Erythroblast (primary cell): ENCODE measurements around the gene GIMAP4.
"Not testable (repeated sequence)": the region's sequence is repeated elsewhere in the genome, so short reads cannot be mapped to it uniquely, and the experiment has no call there.

Experiments
- DNase-seq, 2 experiments: peaks; one replicate each; lab custom pipeline; 2025; lab: John Stamatoyannopoulos, UW
- GATA1 ChIP-seq: IDR thresholded peaks from 2 replicates; pipeline ENCODE4 v1.6.1; 2011; ENCODE audit warnings: low read depth, mild to moderate bottlenecking, control low read depth, low read length, moderate library complexity
- POLR2A ChIP-seq: IDR thresholded peaks from 2 replicates; pipeline ENCODE4 v1.6.1; 2011; ENCODE audit warnings: mild to moderate bottlenecking, low read length

GIMAP4 gene

DNA sequence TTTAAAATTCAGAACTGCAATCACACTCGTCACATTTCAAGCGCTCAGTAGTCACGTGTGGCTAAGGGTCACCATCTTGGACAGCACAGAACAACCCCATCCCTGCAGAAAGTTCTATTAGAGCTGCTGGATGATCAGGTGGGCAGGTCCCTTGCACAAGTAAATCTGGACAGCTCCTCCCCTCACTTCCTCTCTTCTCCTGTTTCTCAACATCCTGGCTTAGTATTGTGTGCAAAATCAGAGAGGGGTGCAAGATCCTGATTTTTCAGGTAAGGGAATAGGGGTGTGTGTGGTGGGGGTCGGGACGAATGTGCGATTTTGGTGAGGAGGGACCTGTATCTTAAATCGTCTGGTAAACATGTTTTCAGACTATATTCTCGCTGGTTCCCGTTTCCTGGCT is at the start of gene GIMAP4:
Gene GIMAP4 (plus strand): TSS at position 222 of the 400 bp plus-strand sequence. CDS start 2,512 bp downstream, outside the sequence.
- TF ChIP-seq POLR2A (no peak), GATA1 (no peak)
- DNase-seq: no peak

DNA sequence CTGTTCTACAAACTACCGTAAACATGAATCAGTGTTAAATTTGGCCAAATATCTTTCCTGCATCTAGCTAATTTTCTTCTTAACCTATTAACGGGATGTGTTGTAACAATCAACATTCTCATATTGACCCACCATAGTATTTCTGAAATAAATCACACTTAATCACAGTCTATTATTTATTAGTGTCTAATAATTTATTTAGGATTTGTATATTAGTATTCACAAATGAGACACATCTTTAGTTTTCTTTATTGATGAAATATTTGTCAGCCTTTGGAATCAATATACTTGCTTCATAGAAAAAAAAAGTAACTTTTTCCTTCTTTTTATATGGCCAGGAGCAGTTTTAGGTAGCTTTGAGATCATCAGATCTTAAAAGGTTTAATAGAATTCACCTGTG is 47.9 kb upstream of the GIMAP4 start:
- TF ChIP-seq GATA1: no peak
- no peak for DNase-seq

DNA sequence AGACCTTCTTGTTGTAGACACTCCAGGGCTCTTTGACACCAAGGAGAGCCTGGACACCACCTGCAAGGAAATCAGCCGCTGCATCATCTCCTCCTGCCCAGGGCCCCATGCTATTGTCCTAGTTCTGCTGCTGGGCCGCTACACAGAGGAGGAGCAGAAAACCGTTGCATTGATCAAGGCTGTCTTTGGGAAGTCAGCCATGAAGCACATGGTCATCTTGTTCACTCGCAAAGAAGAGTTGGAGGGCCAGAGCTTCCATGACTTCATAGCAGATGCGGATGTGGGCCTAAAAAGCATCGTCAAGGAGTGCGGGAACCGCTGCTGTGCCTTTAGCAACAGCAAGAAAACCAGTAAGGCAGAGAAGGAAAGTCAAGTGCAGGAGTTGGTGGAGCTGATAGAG is 47.0 kb upstream of the GIMAP4 start:
- no peak for DNase-seq
- TF ChIP-seq GATA1 (no peak), POLR2A (no peak)

DNA sequence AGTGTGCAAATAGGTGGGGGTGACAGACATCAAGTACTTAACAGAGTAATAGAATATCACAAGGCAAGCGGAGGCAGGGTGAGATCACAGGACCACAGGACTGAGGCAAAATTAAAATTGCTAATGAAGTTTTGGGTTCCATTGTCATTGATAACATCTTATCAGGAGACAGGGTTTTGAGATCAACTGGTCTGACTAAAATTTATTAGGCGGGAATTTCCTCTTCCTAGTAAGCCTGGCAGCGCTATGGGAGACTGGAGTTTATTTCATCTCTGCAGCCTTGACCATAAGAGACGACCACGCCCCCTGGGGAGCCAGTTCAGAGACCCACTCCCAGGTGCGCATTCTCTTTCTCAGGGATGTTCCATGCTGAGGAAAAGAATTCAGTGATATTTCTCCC is 44.3 kb upstream of the GIMAP4 start:
- not testable (repeated sequence) for DNase-seq

DNA sequence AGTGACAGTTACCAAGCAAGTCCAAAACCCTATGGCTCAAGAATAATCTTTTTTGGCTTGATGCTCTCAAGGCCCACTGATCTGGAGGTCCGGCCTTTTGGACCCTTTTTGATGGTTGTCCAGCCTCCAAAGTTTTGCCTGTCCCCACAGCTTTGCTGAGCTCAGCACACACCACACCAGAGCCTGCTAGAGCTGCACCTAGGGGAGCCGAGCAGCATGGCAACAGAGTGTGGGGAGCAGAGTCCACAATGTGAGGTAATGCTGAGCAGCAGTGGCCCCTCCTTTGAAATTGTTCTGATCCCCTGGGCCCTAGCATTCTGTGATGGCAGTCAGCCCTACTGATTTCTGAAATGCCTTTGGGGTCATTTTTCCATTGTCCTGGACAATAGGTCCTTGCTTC is 43.2 kb upstream of the GIMAP4 start:
- DNase-seq: no peak
- no peak for TF ChIP-seq POLR2A
- TF ChIP-seq GATA1: no peak

DNA sequence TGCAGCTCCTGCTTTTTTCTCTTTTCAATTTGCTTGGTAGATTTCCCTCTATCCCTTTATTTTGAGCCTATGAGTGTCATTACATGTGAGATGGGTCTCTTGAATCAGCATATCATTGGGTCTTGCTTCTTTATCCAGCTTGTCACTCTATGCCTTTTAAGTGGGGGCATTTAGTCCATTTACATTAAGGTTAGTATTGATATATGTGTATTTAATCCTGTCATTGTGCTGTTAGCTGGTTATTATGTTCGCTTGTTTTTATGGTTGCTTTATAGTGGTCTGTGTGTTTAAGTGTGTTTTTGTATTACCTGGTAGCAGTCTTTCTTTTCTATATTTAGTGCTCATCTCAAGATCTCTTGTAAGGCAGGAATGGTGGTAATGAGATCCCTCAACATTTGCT is 35.5 kb upstream of the GIMAP4 start:
- TF ChIP-seq POLR2A (no peak), GATA1 (no peak)
- no peak for DNase-seq

DNA sequence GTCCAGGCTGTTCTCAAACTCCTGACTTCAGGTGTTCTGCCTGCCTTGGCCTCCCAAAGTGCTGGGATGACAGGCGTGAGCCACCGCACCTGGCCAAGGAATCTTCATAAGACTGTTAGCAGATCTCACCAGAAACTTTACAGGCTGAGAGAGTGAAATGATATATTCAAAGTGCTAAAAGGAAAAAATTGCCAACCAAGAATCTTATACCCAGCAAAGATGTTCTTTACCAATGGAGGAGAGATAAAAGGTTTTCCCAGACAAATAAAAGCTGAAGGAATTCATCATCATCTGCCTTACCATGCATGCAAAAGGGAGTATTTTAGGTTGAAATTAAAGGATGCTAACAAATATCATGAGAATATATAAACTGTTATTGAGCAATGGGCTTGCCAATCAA is 28.9 kb upstream of the GIMAP4 start:
- TF ChIP-seq POLR2A: no peak
- TF ChIP-seq GATA1: no peak
- no peak for DNase-seq

DNA sequence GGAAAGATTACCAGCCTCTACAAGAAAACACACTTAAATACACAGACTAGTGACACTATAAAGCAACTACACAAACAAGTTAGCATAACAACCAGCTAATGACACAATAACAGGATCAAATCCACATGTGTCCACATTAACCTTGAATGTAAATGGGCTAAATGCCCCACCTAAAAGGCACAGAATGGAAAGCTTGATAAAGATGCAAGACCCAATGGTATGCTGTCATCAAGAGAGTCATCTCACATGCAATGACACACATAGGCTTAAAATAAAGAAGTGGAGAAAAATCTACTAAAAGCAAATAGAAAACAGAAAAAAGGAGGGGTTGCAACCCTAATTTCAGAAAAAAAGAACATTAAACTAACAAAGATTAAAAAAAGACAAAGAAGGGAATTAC is 14.0 kb upstream of the GIMAP4 start:
- DNase-seq: no peak
- no peak for TF ChIP-seq GATA1
- no peak for TF ChIP-seq POLR2A

DNA sequence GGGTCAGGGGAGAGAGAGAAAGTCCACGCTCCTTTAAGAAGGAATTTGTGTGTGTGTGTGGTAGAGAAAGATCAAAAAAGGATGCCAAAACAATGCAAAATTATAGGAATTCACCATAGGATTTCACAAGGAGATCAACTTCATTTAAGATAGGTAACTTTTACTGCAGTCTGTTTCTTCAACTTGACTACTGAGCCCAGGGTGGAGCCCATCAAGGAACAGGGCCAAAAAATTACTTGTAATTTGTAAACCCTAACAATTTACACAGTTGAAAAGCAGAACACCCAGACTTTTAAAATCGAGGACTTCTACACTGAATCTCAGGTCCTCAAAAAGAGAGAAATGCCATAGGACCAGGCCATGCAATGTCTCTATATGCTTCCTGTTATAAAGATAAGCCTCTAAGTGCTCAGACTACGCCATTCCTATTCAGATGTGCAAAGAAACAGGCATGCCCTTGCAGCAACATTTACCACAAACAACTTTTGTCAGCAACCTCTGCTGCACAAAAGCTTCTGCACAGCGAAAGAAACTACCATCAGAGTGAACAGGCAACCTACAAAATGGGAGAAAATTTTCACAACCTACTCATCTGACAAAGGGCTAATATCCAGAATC is 10.6 kb upstream of the GIMAP4 start:
- DNase-seq: no peak
- TF ChIP-seq POLR2A: no peak
- no peak for TF ChIP-seq GATA1

DNA sequence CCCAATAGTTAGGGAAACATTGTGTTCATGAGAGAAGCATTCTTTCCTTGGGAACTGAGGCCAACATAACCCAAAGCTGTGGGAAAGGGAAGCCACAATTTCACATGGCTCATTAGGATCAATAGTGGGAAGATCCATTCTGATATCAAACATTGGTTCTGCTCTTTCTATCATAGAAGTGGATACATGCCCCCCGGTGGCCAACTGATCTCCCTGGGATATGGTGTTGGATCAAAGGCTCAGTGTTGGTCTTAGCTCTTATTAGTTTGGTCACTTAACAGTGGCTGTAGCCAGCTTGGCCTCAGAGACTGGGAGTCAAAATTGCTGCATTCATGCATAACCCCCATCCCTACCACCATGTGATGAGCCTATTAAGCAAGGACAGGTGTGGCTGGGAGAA is 6.7 kb upstream of the GIMAP4 start:
- no peak for TF ChIP-seq GATA1
- TF ChIP-seq POLR2A: no peak
- DNase-seq: no peak

DNA sequence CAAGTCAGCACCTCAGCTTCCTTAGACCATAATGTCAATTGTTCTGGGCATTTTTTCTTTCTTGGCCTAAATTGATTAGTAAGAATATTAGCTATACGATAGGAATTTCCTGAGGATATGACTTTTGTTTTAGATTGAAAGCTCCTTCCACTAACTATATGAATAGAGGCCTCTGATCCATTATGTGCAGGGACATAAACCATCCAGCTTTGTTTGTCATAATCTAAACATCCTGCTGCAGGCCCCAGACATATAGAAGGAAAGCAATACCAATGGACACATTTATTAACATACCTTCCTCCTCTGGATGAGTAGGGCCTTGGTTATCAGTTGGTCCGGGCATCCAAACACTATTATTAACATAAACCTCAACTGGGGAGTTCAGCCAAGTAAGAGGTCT is 4.3 kb upstream of the GIMAP4 start:
- TF ChIP-seq POLR2A (no peak), GATA1 (no peak)
- DNase-seq: no peak

DNA sequence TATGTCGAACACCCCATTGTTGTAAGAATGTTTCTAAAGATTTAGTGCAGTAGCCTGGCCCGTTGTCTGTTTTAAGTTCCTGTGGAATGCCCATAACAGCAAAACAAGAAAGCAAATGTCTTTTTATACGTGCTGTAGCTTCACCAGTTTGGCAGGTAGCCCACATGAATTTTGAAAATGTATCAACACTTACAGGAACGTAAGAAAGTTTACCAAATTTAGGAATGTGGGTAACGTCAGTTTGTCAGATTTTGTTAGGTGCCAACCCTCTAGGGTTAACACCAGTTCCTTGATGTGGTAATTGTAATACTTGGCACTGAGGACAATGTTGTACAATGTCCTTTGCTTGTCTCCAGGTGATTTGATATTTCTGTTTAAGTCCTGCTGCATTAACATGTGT is 3.2 kb upstream of the GIMAP4 start:
- DNase-seq: no peak
- TF ChIP-seq POLR2A (no peak), GATA1 (no peak)

DNA sequence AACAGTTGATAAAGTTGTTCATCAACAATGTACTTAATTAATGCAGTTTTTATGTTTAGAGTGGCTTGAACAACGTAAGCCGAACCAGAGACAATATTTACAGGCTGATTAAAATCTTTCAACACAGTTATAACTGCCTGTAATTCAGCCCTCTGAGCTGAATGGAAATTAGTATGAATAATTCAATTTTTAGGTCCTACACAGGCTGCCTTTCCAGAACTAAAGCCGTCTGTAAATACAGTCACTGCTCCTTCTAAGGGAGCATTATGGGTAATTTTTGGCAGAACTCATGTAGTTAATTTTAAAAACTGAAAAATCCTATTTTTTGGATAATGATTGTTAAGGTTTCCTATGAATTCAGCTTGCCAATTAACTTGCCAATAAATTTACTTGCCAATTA is 2.6 kb upstream of the GIMAP4 start:
- DNase-seq: no peak
- TF ChIP-seq POLR2A (no peak), GATA1 (no peak)

DNA sequence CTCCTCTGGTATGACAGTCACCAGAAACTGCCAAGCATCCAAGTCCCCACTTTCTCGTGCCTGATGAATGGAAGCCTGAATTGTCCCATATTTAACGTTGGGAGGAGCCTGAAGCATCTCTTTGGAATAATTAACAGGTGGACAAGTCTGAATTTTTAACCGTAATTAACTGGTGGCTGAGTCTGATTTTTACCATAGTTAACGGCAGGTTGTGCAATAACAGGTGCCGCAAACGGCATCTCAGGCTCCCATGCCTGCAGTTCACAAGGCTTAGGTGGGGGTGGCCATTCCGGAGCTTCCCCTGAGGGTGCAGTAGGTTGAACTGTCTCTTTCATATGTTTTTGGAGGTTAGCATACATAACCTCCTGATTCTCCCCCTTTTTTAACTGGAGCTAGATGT is 2.0 kb upstream of the GIMAP4 start:
- no peak for DNase-seq
- TF ChIP-seq GATA1: no peak
- no peak for TF ChIP-seq POLR2A

DNA sequence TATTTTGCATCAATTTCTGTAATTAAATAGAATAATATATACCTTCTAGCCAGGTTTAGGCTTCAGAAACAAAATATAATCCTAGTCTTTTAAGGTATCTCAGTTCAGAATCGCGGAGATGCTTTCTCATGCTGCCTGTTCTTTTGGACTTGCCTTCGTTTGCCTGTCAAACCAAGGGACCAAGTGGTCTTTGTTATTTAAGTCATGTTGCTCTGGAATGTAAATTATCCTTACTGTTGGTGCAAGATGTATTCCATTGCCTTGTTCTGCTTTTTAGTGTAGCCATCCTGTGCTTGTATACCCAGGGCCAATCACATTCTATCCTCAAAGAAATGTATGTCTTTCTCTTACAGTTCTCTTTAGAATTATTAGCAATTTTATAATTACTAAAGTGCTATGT is 1.1 kb upstream of the GIMAP4 start:
- DNase-seq: no peak
- no peak for TF ChIP-seq GATA1
- TF ChIP-seq POLR2A: no peak

DNA sequence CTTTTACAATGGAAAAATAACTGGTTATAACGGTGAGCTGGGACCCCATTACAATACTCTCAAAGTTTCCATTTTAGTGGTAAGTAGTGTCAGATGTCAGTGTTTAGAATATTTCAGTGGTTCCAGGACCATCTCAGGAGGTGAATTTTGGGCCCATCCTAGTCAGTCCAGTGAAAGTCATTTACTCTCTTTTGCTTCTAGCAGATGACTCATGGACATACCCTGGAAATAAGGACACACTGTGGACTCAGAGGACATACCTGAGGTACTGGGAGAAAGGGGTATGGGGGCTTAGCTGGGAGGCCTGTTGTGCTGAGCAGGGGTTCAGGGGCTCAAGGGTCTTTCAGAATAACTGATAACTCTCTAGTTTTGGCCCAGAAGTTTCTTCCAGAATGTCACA is 618 bp upstream of the GIMAP4 start:
- no peak for TF ChIP-seq GATA1
- no peak for TF ChIP-seq POLR2A
- no peak for DNase-seq

DNA sequence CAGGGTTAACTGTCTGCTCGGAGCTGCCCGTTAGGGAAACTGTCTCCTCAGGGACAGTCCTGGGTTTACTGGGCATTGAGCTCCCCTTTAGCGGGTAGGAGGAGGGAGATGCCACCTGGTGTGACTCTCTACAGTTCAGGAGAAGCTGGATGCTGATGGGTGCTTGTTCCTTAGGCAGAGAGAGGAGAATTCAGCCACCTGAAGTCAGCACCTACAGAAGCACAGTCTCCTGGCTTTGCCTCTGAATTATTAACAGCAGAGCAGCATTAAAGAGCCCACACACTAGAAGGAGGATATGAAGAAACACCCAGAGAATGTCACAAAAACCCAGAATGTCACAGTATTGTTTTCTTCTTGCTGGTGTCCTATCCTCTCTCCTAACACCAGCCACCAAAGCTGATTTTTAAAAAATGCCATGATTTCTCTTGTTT is 696 bp downstream of the GIMAP4 start:
- no peak for TF ChIP-seq GATA1
- no peak for TF ChIP-seq POLR2A
- DNase-seq: no peak
